CD4-positive, CD25-positive, alpha-beta regulatory T cell (primary cell): ENCODE measurements around the gene PI4K2A. TPM values are rescaled to one million over a fixed set of nuclear protein-coding genes. Genes with fewer than 3 reads are reported as not detected.
A peak's percentile ranks its signal among the peaks of the same experiment; 100 is the strongest.

Experiments used
- ATAC-seq, 2 donors: fragments of 150-1000 bp; cut with Tn5 transposase; one replicate each; pipeline ENCODE4 v1.10.0; 2021; ENCODE audit warnings: low read depth in 2 of 2, moderate number of reproducible peaks in 2 of 2, moderate library complexity in 1 of 2
- DNase-seq, 3 donors: peaks; one replicate each; pipeline versions ENCODE4 v3.0.0 to v3.0.0-alpha.2; 2012 to 2022; ENCODE audit warnings: mixed read lengths in 1 of 3
- H3K27ac ChIP-seq: one replicate; pipeline ENCODE4 v1.7.0; 2013; ENCODE audit warnings: mild to moderate bottlenecking, low read length; ENCODE audit not compliant: insufficient read depth, poor library complexity, severe bottlenecking
- H3K27me3 ChIP-seq: one replicate; pipeline ENCODE4 v1.7.0; 2013; ENCODE audit warnings: low read length; ENCODE audit not compliant: control insufficient read depth, insufficient read depth
- H3K36me3 ChIP-seq: one replicate; pipeline ENCODE4 v1.7.0; 2013; ENCODE audit warnings: mild to moderate bottlenecking, low read length, moderate library complexity; ENCODE audit not compliant: control insufficient read depth, insufficient read depth
- H3K4me1 ChIP-seq: 2 replicates; pipeline ENCODE4 v1.7.0; 2013; ENCODE audit warnings: mild to moderate bottlenecking, low read length; ENCODE audit not compliant: insufficient read depth, control insufficient read depth, poor library complexity, severe bottlenecking
- H3K4me3 ChIP-seq: one replicate; pipeline ENCODE4 v1.7.0; 2013; ENCODE audit warnings: low read depth, mild to moderate bottlenecking, low read length, moderate library complexity
- H3K9me3 ChIP-seq, 2 experiments: 1 replicate in 1 of 2; 2 replicates in 1 of 2; pipeline ENCODE4 v1.7.0; 2013; ENCODE audit warnings: low read length in 2 of 2, mild to moderate bottlenecking in 1 of 2, moderate library complexity in 1 of 2; ENCODE audit not compliant: control insufficient read depth in 2 of 2
- H3K27ac Mint-ChIP-seq, 3 donors: one replicate each; pipeline ENCODE4 v1.8.0; 2020 to 2022; ENCODE audit warnings: mild to moderate bottlenecking in 3 of 3, mixed read lengths in 3 of 3, moderate library complexity in 2 of 3
- H3K27me3 Mint-ChIP-seq: one replicate; pipeline ENCODE4 v1.8.0; 2022; ENCODE audit warnings: mild to moderate bottlenecking, mixed read lengths
- H3K36me3 Mint-ChIP-seq: one replicate; pipeline ENCODE4 v1.8.0; 2020; ENCODE audit warnings: mixed read lengths
- H3K4me1 Mint-ChIP-seq, 4 donors: one replicate each; pipeline ENCODE4 v1.8.0; 2020 to 2022; ENCODE audit warnings: mixed read lengths in 4 of 4, mild to moderate bottlenecking in 1 of 4
- H3K4me3 Mint-ChIP-seq, 4 donors: one replicate each; pipeline ENCODE4 v1.8.0; 2020 to 2022; ENCODE audit warnings: mild to moderate bottlenecking in 4 of 4, mixed read lengths in 4 of 4, moderate library complexity in 3 of 4
- H3K9me3 Mint-ChIP-seq, 7 donors: one replicate each; pipeline ENCODE4 v1.8.0; 2020 to 2022; ENCODE audit warnings: mixed read lengths in 7 of 7, mild to moderate bottlenecking in 3 of 7, moderate library complexity in 2 of 7
- polyA plus RNA-seq, 4 donors: library from polyadenylated mRNA; unstranded; fragments of 300-500 nt; fragmentation: Illumina TruSeq; gene quantifications; one replicate each; pipeline ENCODE4 v1.2.3, GENCODE V29; 2021
- total RNA-seq: library from RNA; stranded (reverse); gene quantifications from one replicate; pipeline ENCODE4 v1.2.3, GENCODE V29; 2022

Gene PI4K2A
- total and polyA plus RNA-seq, 5 donors from 2014 or later: 7.9 to 28.3 (median 10.5) TPM

DNA sequence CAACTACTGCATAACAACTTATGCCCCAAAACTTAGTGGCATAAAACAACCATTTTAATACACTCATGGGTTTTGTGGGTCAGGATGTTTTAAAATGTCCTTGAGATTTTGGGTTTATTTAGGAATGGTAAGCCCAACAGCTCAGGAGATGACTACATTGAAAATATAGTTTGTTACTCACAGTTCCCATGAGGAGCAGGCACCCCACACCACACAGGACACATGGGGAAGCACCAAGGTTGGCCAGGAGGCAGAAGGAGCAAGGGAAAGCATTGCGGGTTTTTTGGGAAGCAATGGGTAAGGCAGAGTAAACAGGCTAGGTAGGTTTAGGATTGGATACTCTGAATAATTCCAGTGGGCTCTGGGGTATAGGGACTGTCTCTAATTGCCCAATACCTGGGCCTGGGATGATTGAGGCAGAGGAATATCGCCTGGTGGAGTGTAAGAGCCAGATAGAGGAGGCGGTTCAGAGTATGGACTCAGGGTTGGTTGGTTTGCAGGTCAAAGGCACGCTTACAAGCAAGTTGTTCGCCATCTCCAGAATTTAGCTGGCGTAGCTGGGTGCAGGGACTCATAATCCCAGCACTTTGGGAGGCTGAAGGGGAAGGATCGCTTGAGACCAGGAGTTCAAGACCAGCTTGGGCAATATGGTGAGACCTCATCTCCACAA is 63.1 kb downstream of the PI4K2A start:
- ATAC-seq: no peak
- Mint-ChIP-seq H3K4me1 (peaks cover 0 to 4% (median 0%) of the 10 kb centered on the region in 4 donors), H3K36me3 (peaks cover 4% of the 10 kb centered on the region), H3K9me3 (no peaks in the 10 kb centered on the region), H3K27ac (no peak overlapping the region), H3K4me3 (peak overlapping the region in 1 of 4 donors; percentile 55), H3K27me3 (peaks cover 46% of the 10 kb centered on the region)
- no peak for DNase-seq
- H3K9me3 ChIP-seq: no peaks in the 10 kb centered on the region
- no peaks in the 10 kb centered on the region for H3K4me1 ChIP-seq
- H3K27me3 ChIP-seq: no peaks in the 10 kb centered on the region
- H3K36me3 ChIP-seq: no peaks in the 10 kb centered on the region
- H3K4me3 ChIP-seq: no peak overlapping the region
- H3K27ac ChIP-seq: no peak overlapping the region

DNA sequence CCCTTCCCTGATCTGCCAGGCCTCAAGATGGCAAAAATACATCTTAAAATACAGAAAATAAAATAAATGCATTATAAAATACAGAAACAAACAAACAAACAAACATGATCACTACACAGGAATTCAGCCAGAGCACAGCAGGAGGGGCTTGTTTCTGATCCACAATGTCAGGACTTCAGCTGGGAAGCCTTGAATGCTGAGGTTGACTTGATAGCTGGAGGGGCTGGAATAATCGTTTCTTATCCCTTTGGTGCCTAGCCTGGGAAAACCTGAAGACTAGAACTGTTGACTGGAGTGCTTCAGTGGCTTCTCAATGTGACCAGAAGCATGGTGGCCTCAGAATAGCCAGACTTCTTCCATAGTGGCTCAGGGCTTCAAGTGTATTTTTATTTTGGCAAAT is 63.9 kb downstream of the PI4K2A start:
- DNase-seq: no peak
- Mint-ChIP-seq H3K36me3 (peaks cover 4% of the 10 kb centered on the region), H3K27ac (no peak overlapping the region), H3K27me3 (peaks cover 54% of the 10 kb centered on the region), H3K9me3 (no peaks in the 10 kb centered on the region), H3K4me1 (peaks cover 0 to 4% (median 0%) of the 10 kb centered on the region in 4 donors), H3K4me3 (no peak overlapping the region)
- Histone ChIP-seq H3K27ac (no peak overlapping the region), H3K36me3 (no peaks in the 10 kb centered on the region), H3K4me1 (no peaks in the 10 kb centered on the region), H3K4me3 (no peak overlapping the region), H3K27me3 (no peaks in the 10 kb centered on the region), H3K9me3 (no peaks in the 10 kb centered on the region)
- no peak for ATAC-seq

DNA sequence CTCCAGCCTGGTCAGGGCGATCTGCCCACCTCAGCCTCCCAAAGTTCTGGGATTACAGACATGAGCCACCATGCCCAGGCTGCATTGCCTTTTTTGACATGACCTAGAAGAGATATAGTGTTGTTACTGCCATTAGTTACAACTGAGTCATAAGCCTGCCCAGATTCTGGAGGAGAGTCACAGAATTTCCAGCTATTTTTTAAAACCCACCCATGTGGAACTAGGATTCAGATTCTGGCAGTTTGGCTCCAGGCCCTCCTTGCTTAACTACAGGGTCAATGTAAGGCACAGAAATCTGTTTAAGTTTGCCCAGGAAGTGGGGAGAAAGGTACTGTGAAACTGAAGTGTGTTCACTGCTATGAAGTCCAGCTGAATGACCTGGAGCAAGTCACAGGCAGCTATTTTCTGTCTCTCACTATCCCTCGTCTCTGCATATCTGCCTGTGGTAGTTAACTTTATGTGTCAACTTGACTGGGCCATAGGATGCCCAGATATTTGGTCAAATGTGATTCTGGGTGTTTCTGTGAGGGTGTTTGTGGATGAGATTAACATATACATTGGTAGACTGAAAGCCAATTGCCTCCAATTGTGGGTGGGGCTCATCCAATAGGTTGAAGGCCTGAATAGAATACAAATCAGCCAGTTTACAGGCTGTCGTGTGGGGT is 64.7 kb downstream of the PI4K2A start:
- H3K4me1 Mint-ChIP-seq: peaks cover 0 to 4% (median 0%) of the 10 kb centered on the region in 4 donors

DNA sequence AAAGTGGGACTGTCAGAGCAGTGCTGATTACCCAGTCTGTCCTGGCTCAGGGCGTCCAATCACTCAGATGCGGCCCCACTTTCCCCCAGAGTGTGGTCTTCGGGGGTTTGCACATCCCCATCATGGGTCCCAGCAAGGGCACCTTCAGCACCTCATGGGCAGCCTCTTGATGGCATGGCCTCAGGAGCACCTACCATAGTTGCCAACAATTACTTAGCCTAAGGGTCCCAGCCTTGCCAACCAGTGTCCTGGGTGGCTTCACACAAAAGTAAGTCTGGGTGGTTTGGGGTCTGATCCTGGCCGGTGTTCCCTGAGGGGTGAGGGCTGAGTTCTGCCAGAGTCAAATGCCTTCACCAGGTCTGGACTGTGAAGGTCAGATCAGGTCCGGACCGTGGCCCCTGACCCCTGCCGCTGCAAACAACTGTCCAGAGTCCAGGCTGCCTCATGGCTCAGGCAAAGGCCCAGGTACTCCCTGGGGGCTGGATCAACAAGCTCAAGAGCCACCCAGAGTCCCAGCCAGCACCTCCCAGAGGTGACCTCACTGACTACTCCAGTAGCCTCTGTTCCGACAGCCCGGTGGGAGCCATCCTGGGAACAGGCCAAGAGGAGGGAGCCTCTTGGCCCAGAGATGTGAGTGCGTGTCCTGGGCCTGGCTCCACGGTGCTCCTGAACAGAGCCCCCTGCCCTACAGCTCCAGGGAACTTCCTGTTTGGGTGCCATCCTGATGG is 66.8 kb downstream of the PI4K2A start:
- H3K27ac Mint-ChIP-seq: no peak overlapping the region
- Histone ChIP-seq H3K27ac (no peak overlapping the region), H3K27me3 (peaks cover 6% of the 10 kb centered on the region), H3K4me1 (no peaks in the 10 kb centered on the region), H3K9me3 (no peaks in the 10 kb centered on the region), H3K36me3 (no peaks in the 10 kb centered on the region), H3K4me3 (no peak overlapping the region)
- peaks cover 58% of the 10 kb centered on the region for H3K27me3 Mint-ChIP-seq
- H3K36me3 Mint-ChIP-seq: peaks cover 4% of the 10 kb centered on the region
- ATAC-seq (no peak), DNase-seq (no peak)
- H3K4me3 Mint-ChIP-seq: no peak overlapping the region
- H3K4me1 Mint-ChIP-seq: peaks cover 0 to 9% (median 3%) of the 10 kb centered on the region in 4 donors
- H3K9me3 Mint-ChIP-seq: no peaks in the 10 kb centered on the region

More for the DNA sequence above, 64.7 kb downstream of the PI4K2A start:
- Mint-ChIP-seq H3K36me3 (peaks cover 4% of the 10 kb centered on the region), H3K4me3 (no peak overlapping the region), H3K9me3 (no peaks in the 10 kb centered on the region), H3K27me3 (peaks cover 62% of the 10 kb centered on the region), H3K27ac (no peak overlapping the region)
- DNase-seq (no peak), ATAC-seq (no peak)
- H3K9me3 ChIP-seq: no peaks in the 10 kb centered on the region
- H3K27me3 ChIP-seq: peaks cover 5% of the 10 kb centered on the region
- H3K27ac ChIP-seq: no peak overlapping the region
- no peaks in the 10 kb centered on the region for H3K36me3 ChIP-seq
- H3K4me1 ChIP-seq: no peaks in the 10 kb centered on the region
- no peak overlapping the region for H3K4me3 ChIP-seq

DNA sequence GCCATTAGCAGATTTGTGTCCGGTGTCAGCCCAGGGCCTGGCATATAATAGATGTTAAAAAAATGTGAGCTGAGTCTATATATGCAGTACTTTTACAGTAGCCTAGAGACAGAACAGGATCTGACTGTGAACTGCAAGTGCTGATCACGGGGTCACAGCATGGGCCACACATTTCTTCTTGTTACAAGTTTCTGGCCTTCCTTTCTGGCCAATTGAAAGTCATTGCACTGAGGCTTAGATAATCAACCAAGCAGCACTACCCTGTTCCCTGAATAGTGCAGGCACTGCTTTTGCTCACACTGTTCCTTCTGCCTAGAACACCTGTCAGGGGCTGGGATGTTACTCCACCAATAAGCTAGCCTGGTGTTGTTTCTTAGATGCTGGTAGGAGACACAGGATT is 67.7 kb downstream of the PI4K2A start:
- Histone ChIP-seq H3K27me3 (peaks cover 10% of the 10 kb centered on the region), H3K36me3 (no peaks in the 10 kb centered on the region), H3K27ac (no peak overlapping the region), H3K9me3 (no peaks in the 10 kb centered on the region), H3K4me3 (no peak overlapping the region), H3K4me1 (peaks cover 3% of the 10 kb centered on the region)
- H3K9me3 Mint-ChIP-seq: no peaks in the 10 kb centered on the region
- no peak for ATAC-seq
- DNase-seq: no peak
- no peak overlapping the region for H3K27ac Mint-ChIP-seq
- no peak overlapping the region for H3K4me3 Mint-ChIP-seq
- H3K27me3 Mint-ChIP-seq: peaks cover 59% of the 10 kb centered on the region
- H3K4me1 Mint-ChIP-seq: peaks cover 0 to 15% (median 7%) of the 10 kb centered on the region in 4 donors
- H3K36me3 Mint-ChIP-seq: peaks cover 4% of the 10 kb centered on the region

DNA sequence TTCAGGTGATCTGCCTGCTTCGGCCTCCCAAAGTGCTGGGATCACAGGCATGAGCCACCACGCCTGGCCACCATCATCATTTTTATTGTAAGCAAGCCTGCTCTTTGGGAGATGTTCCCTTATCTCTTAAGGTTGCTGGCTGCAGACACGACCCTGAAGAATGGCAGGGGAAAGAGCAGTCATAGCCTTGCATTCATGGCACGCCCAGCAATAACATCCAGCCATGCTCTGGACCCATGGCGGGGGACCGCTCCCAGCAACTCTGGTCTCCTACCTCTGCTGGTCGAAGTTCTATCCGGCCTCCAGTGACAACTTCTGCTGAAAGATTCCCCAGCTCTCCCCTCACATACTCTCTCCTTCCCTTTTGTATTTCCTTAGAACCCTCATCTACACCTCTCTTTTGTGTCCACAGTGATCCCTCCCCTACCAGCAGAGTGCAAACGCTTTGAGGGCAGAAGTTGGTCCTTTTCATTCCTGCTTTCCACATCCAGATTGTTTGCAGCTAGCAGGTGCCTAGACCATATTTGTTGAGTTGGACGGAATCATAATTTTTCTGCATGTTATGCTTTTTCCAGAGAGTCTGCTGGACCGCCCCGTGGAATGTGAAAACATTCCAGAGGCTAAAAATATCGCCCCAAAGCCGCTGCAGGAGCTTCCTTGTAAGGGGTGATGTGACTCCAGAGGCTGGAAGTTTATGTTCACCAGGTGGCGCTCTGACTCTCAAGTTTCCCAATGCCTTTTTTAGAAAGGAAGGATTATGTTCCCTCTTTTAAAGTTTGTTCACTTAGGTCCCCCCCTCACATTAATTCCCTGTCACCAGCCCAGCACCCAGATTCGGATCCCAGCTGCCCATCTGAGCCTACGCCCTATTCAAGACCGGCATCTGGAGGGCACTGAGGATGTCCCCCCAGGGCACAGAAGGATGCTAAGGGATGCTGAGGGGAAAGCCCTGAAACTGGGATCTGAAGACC is 68.8 kb downstream of the PI4K2A start:
- peaks cover 10% of the 10 kb centered on the region for H3K27me3 ChIP-seq

More for the DNA sequence above, 68.8 kb downstream of the PI4K2A start:
- no peak overlapping the region for H3K27ac ChIP-seq
- H3K9me3 Mint-ChIP-seq: peaks cover 0 to 3% (median 0%) of the 10 kb centered on the region in 7 donors
- H3K36me3 Mint-ChIP-seq: peaks cover 4% of the 10 kb centered on the region
- H3K27ac Mint-ChIP-seq: no peak overlapping the region
- H3K27me3 Mint-ChIP-seq: peaks cover 57% of the 10 kb centered on the region
- no peak for ATAC-seq
- H3K9me3 ChIP-seq: no peaks in the 10 kb centered on the region
- peaks cover 0 to 14% (median 7%) of the 10 kb centered on the region in 4 donors for H3K4me1 Mint-ChIP-seq
- H3K36me3 ChIP-seq: no peaks in the 10 kb centered on the region
- DNase-seq: peak in 1 of 3 donors; percentile 54
- no peak overlapping the region for H3K4me3 Mint-ChIP-seq
- no peak overlapping the region for H3K4me3 ChIP-seq
- peaks cover 6% of the 10 kb centered on the region for H3K4me1 ChIP-seq
